CD4-positive, alpha-beta T cell treated with Interleukin-4 for 1 hour (primary cell): Measurements from ENCODE around the gene CDH4.

Source experiments
- DNase-seq, 2 donors: peaks; one replicate each; pipeline ENCODE4 v3.0.0-alpha.2; 2020 to 2022

CDH4 gene

DNA sequence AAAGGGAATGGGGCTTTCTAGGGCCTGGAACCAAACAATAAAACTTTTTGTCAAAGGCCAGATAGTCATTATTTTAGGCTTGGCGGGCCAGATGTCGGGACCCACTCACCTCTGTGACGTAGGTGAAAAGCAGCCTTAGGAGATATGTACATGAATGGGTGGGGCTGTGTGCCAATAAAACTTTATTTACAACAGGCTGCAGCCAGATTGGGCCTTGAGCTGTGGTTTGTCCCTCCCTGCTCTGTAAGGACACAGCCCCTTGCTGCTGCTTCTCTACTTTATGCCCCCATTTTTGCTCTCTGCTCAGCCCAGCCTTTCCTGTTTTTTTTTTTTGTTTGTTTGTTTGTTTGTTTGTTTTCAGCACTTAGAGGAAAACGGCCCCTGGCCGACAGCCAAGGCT, 32.7 kb downstream of the CDH4 start:
- DNase-seq: no peak

- DNase-seq: no peak
These were observed 33.1 kb downstream of the CDH4 start for GRCh38 chr20:61285152-61285645.

DNA sequence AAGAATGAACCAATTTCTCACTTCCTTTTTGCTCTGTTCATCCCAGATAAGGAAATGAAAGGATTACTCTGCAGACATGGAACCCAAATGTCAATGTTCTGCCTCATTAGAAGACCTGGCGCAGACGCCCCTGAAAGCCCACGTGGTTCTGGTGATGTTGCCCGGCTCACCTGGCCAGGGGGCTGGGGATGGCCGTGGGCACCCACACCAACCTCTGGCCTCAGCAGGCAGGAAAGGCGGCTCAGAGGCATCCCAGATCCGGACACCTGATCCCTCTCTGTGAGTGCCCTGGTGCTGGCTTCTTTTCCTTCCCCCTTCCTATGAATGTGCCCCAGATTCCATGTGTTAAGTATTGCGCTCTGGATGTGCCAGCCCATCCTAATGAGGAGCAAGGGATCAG, 33.6 kb downstream of the CDH4 start:
- DNase-seq: no peak

DNA sequence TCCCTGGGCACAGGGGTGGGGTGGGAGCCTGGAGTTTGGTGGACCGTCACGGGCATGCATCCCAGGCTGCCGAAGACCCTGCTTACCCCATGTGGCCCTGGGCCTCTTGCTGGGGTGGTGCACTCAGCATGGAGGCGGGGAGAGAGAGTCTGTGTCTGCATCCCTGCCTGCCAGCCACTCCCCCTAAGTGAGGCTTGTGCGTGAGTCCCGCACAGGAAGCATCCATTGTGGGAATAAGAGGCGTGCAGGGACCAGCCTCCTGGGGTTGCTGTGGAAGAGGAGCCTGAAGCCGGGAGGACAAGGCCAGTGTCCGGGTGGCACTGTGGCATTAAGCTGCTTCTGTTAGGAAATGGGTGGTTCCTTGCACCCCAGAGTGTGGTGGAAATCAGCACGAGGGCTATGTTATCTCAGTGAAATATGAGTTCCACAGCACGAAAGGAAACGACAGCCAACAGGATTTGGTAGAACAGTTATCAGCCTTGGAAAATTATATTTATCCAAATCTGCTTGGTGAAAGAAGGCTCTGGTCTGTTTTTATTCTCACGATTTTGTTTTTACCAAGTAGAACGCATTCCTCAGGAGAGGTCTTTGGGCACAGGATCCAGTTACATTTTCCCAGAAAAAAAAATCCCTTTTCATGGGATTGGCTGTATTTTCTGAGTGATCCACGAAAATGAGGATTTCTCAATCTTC, 35.7 kb downstream of the CDH4 start:
- DNase-seq: no peak

DNA sequence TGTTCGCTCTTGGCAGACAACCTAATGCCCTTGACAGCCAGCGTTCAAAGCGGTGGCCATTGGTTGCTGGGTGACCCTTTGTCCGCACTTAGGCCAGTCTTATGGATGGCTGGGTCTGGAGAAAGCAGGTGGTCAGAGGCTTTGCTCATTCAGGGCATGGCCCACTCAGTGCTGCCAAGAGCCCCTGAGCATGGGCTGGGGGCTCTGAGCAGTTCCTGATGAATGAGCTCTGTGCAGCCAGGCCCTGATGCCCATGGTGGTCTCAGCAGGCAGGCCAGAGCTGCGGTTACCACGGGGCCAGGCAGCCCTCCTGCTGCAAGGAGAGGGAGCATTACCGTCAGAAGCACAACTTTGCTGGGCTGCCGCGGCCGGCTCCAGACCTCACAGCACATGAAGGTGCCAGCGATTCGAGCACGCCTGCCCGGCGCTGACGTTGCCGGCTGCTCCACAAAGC, 36.3 kb downstream of the CDH4 start:
- no peak for DNase-seq

DNA sequence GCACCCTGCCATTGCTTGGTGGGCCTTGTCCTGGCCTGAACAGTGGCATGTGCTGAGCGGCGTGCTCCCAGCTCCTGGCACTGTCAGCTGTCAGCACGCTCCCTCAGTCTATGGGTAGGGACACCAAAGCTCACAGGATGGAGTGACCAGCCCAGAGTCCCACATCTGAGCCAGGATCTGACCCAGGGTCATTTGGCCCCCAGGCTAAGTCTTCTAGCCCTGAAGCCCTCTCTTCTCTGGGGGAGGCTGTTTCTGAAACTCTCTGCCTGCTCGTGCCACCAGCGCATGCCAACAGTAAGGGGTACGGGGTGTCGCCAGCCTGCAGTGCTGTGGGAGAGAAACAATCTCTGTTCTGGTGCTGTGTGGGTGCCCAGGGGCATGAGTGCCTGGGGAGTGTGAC, 37.1 kb downstream of the CDH4 start:
- DNase-seq: no peak

DNA sequence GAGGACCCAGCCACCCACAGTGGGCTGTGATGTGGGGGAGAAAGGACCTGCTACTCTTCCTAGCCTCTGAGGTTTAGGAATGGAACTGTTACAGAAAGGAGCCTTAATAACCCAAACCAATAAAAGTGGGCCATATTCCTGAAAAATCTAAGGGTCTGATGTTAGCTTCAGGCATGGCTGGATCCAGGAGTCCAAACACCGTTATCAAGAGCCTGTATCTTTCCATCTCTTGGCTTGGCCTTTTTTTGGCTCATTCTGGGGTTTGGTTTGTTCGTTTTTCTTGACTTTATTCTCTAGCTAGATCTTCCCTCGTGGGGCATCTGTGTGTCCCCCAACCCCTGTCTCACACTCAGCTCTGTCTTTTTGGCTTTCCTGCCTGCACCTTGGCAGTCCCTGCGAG, 38.7 kb downstream of the CDH4 start:
- DNase-seq: no peak

GRCh38 chr20:61291166-61291829, 39.2 kb downstream of the CDH4 start:
- DNase-seq: no peak

DNA sequence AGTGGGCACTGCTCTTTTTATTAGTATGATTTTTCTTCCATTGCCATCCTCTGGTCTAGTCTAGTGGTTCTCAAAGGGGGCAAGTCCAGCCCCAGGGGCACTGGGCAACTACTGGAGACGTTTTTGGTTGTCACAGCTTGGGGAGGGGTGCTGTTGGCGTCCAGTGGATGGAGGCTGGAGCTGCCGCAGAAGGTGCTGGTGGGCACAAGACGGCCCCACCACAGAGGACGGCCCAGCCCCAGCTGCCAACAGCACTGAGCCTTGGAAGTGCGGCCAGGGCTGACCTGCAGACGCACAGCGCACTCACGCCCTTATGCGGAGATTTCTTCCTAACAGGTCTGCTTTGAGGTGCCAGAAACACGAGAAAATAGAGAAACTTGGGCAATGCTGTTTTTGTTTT, 40.3 kb downstream of the CDH4 start:
- no peak for DNase-seq

GRCh38 chr20:61292821-61293612, 41.0 kb downstream of the CDH4 start:
- DNase-seq: no peak

- no peak for DNase-seq
These were observed 41.9 kb downstream of the CDH4 start for GRCh38 chr20:61293951-61294350.

DNA sequence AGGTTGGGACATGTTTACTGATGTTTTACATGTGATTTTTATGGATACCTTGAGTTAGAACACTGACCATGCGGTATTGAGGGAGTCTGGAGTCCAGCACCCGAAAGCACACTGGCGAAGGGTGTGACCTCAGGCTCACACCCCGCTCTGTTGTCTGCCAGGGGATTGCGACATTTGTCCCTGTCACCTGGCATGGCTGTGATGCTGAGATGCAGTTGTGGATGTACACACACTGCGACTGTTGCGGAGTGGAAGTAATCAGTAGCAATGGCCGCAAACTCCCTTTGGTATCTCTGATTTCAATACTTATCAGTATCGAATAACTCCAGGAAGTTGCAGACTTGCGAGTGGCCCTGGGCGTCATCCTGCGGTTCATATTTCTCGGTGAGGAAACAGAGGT, 43.2 kb downstream of the CDH4 start:
- no peak for DNase-seq

DNA sequence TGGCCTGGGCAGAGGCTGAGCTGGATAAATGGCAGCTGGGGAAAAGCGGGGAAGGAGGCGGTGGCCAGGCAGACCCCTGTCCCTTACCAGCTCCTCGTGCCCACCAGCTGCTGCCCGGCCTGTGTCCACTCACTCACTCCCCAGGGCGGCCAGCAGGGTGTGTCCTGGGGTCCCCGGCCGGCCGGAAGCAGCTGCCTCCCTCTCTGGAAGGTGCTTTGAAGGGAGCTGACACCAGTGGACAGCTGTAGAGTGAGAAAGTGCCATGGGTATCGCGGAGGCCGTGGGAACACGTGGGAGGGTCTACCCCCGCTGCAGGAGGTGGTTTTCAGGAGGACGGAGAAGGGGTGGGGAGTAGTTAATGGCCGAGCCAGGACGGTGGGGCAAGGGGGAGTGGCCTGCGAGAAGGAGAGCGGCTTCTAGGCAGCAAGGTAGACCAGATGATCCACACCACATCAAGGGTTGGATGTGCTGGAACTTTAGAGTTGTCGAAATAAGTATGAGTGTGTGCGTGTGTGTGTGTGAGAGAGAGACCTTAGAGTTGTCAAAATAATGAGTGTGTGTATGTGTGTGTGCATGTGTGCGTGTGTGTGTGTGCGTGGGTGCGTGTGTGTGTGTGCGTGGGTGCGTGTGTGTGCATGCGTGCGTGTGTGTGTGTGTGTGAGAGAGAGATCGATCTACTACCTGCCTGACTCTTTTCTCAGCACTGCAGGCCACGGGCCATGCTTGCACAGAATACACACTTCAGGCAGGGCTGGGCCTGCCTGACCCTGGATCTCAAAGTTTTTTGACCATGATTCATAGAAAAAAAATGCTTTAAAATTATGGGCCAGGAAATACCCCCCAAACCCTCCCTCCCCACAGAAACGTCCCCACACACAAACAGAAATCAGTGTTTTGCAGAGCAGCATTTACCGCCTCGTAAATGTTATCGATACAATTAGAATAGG, 43.9 kb downstream of the CDH4 start:
- DNase-seq: no peak

DNA sequence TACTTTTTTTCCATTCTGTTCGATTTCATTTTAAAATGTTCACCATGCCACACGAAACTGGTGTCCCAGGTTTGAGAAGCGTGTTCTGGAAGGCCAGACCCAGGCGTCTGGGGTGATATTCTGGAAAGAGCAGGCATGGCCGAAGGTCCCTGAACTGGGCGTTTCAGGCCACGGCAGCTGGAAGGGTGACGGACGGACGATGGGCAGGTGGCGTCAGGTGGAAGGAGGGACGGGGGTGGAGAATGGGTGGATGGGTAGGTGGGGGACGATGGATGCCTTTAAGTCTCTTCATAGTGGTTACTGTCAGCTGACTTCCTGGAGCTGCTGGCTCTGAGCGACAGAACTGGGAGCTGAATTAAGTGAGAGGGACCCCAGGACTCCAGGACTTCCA, 44.6 kb downstream of the CDH4 start:
- DNase-seq: no peak

- no peak for DNase-seq
These were observed 45.4 kb downstream of the CDH4 start for GRCh38 chr20:61297491-61297890.

DNA sequence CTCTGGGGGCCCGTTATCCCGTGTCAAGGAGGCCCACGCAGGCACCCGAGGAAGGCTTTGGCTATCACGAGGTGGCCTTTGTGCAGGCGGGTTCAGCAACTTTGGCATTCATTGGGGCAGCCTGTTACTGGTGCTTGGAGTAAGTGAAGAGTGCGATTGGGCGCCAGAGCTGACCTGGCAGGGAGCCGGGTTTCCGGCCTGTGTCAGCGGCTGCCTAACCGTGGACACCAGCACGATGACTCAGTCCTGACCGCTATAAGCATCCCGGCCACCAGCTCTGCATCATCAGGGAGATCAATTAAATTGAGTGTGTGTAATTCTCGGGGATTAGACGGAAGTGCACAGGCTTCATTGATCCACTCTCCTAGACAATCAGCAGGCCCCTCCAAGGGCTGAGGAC, 45.9 kb downstream of the CDH4 start:
- DNase-seq: no peak

- no peak for DNase-seq
These were observed 46.6 kb downstream of the CDH4 start for GRCh38 chr20:61298661-61299060.

DNA sequence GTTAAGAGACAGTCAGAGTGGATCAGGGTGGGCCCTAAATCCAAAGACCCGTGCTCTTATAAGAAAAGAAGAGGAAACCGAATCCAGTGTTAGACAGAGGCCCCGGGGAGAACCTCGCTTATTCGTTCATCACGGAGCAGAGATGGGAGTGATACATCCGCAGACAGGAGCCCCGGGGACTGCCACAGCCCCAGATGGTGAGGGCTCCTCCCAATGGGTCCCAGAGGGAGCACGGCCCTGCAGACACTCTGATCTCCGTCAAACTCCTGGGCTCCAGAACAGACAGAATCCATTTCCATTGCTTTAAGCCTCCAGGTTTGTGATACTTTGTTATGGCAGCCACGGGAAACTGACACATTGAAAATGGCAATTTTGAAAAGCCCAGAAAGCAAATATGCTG, 47.0 kb downstream of the CDH4 start:
- DNase-seq: no peak

GRCh38 chr20:61299618-61300017, 47.6 kb downstream of the CDH4 start:
- DNase-seq: no peak

- no peak for DNase-seq
These were observed 48.2 kb downstream of the CDH4 start for GRCh38 chr20:61300293-61300692.

DNA sequence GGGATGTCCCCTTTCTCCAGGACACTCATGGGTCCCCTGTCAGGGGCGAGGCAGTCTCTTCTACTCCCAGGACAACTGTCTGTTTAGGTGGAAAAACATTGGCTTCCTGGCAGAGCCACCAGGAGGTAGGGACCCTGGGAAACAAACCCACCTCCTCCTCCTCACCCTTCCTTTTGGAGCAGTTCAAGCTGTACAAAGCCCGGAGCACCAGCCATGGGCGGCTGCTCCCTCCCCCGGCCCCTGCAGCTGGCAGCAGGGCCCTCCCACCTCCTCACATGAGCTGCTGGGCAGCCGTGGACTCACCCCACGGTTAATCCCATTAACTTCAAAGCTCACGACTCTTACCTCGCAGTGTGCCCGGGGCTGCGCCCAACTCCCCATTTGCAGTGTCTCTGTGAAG, 48.6 kb downstream of the CDH4 start:
- DNase-seq: no peak

DNA sequence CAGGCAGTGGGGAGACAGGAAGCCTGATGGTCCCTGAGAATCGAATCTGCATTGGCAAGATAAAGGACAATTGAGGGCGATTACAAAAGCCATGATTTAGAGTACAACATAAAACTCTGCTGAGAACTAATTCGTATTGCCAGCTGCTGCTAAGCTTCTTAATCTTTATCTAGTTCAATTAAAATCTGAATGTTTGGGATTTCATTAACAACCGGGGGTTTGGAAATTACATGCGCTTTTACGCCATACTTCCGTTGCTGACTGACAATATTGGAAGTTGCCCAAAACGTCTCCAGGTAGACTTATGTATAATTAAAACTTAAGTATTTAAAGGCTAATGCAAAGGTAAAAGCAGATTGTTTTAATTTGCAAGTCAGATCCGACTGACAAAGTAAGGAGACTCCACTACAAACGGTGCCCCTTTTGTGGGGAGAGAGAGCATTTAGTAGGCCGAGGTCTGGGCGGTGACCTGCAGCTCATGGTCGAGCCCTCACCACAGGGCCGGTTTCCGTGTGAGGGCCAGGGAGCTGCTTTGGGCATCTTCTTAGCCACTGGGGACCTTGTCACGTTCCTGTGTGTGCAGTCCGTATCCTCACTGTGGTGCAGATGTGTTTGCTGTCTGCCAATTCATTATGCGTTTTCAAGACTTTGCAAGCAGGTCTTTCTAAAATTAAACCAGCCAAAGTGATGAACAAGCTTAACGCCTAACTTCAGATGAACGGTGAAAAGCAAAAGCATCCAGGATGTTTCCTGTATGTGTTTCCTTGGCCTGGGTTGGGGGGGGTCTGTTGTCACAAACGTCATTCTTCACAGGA, 49.9 kb downstream of the CDH4 start:
- DNase-seq: no peak
